Psoas muscle (tissue), 8 donors: ENCODE measurements around the gene TNFRSF19. TPM values are rescaled to one million over a fixed set of nuclear protein-coding genes. Genes with fewer than 3 reads are reported as not detected.

Experiments used
- ATAC-seq, 4 donors: fragments of 200-7000 bp; cut with Tn5 transposase; one replicate each; pipeline ENCODE4 v1.9.1; 2020; ENCODE audit warnings: moderate library complexity in 3 of 4, mild to moderate bottlenecking in 2 of 4
- DNase-seq, 2 donors: peaks; one replicate each; pipeline ENCODE4 v3.0.0-alpha.2; 2020
- H3K27ac ChIP-seq: fragments of 200-600 bp; one replicate; pipeline ENCODE4 v1.8.0; 2022
- H3K27me3 ChIP-seq, 3 donors: fragments of 200-600 bp in 1 of 3; one replicate each; pipeline versions ENCODE4 v1.6.1 to v1.8.0; 2013 to 2022; ENCODE audit warnings: low read length in 2 of 3, mild to moderate bottlenecking in 2 of 3, moderate library complexity in 1 of 3; ENCODE audit not compliant: insufficient read depth in 3 of 3
- H3K36me3 ChIP-seq, 2 donors: fragments of 200-600 bp in 1 of 2; one replicate each; pipeline versions ENCODE4 v1.6.1 to v1.8.0; 2013 to 2022; ENCODE audit warnings: low read depth in 1 of 2, mild to moderate bottlenecking in 1 of 2, moderate library complexity in 1 of 2; ENCODE audit not compliant: insufficient read depth in 1 of 2
- H3K4me1 ChIP-seq: fragments of 200-600 bp; one replicate; pipeline ENCODE4 v1.8.0; 2022
- H3K4me3 ChIP-seq: fragments of 200-600 bp; one replicate; pipeline ENCODE4 v1.8.0; 2022; ENCODE audit warnings: mild to moderate bottlenecking
- H3K9me3 ChIP-seq: fragments of 200-600 bp; one replicate; pipeline ENCODE4 v1.8.0; 2022
- CTCF ChIP-seq: fragments of 200-600 bp; IDR thresholded peaks from one replicate; pipeline ENCODE4 v1.8.0; 2022; ENCODE audit warnings: antibody characterized with exemption
- WGBS, 3 donors: extraction: QIAGEN DNeasy Blood & Tissue Kit; methylation state at CpG; one replicate each; pipeline versions ENCODE4 v1.1.6 to v1.1.7; 2013; 5-methylcytosine and 5-hydroxymethylcytosine counted together
- intact Hi-C, 2 donors: fragments of 100-400 bp; cut with DNase I; formaldehyde crosslinking; loops; one replicate each; pipeline versions ENCODE4 v1.11.0 to v1.14.2; 2022
- polyA plus RNA-seq, 3 donors: library from polyadenylated mRNA; stranded (reverse); fragments of 200-250 nt; gene quantifications; one replicate each; pipeline ENCODE4 v1.2.3, GENCODE V29; 2013
- total RNA-seq, 4 donors: library from RNA; stranded (reverse); fragmentation: NEBNext Ultra II Directional in 2 of 4; extraction: Animal tissue kit (Norgen Biotek cat#: 25700) in 2 of 4; gene quantifications; one replicate each; pipeline versions ENCODE4 v1.2.1 to v1.2.4, GENCODE V29; 2021 to 2023
- donor health status: healthy with polysubstance abuse.
- donor health status: DM: no; HTN: no; CAD: no; lungs with moderate emphysema.
- donor health status: Bipolar disorder and iron deficiency.
- donor health status: healthy.
- donor health status: DM: yes; HTN: yes; CAD: no.
- donor health status: DM: no; HTN: no; CAD: no.
- donor health status: DM: no; HTN: no; CAD: no.
- donor health status: DM: yes; HTN: yes; CAD: no.

Gene TNFRSF19
- total and polyA plus RNA-seq, 7 donors: 0.35 to 2.0 (median 0.55) TPM

- Histone ChIP-seq H3K27ac (no peak overlapping the region), H3K4me1 (peaks cover 8% of the 10 kb centered on the region), H3K36me3 (no peaks in the 10 kb centered on the region), H3K9me3 (no peaks in the 10 kb centered on the region), H3K27me3 (no peaks in the 10 kb centered on the region), H3K4me3 (no peak overlapping the region)
- DNase-seq (no peak), ATAC-seq (no peak)
- intact Hi-C loops: no loop called here
- no peak for TF ChIP-seq CTCF
- WGBS, 3 donors: 81 to 86% (median 82%) methylated on average over 7 of the region's 7 CpGs
Measured at GRCh38 chr13:23670793-23671192, 100.6 kb downstream of the TNFRSF19 start.

GRCh38 chr13:23671377-23671776, 101.2 kb downstream of the TNFRSF19 start:
- H3K4me1 ChIP-seq: peaks cover 8% of the 10 kb centered on the region
- H3K27ac ChIP-seq: no peak overlapping the region
- H3K4me3 ChIP-seq: no peak overlapping the region
- H3K9me3 ChIP-seq: no peaks in the 10 kb centered on the region
- DNase-seq: no peak
- H3K36me3 ChIP-seq: no peaks in the 10 kb centered on the region
- WGBS, 3 donors: 79 to 89% (median 87%) methylated on average over 2 of the region's 2 CpGs
- intact Hi-C loops: no loop called here
- no peak for ATAC-seq
- no peaks in the 10 kb centered on the region for H3K27me3 ChIP-seq
- TF ChIP-seq CTCF: no peak

GRCh38 chr13:23671897-23672296, 101.7 kb downstream of the TNFRSF19 start:
- Histone ChIP-seq H3K27ac (no peak overlapping the region), H3K4me3 (no peak overlapping the region), H3K27me3 (no peaks in the 10 kb centered on the region), H3K9me3 (no peaks in the 10 kb centered on the region), H3K4me1 (peaks cover 8% of the 10 kb centered on the region), H3K36me3 (no peaks in the 10 kb centered on the region)
- ATAC-seq (peak in 1 of 4 donors; percentile 29), DNase-seq (no peak)
- intact Hi-C loops: no loop called here
- no peak for TF ChIP-seq CTCF
- 67 to 81% (median 71%) methylated on average over 3 of the region's 3 CpGs for WGBS, 3 donors

- peaks cover 8% of the 10 kb centered on the region for H3K4me1 ChIP-seq
- H3K4me3 ChIP-seq: no peak overlapping the region
- no peaks in the 10 kb centered on the region for H3K36me3 ChIP-seq
- H3K27me3 ChIP-seq: no peaks in the 10 kb centered on the region
- no peak overlapping the region for H3K27ac ChIP-seq
- DNase-seq: no peak
- intact Hi-C loops: no loop called here
- peak; percentile 24 to 73 (median 60) for ATAC-seq
- 7 to 22% (median 13%) methylated on average over 4 of the region's 4 CpGs for WGBS, 3 donors
- no peaks in the 10 kb centered on the region for H3K9me3 ChIP-seq
- TF ChIP-seq CTCF: no peak
Measured at GRCh38 chr13:23672616-23673015, 102.4 kb downstream of the TNFRSF19 start.

GRCh38 chr13:23673354-23673753, 103.1 kb downstream of the TNFRSF19 start:
- Histone ChIP-seq H3K27me3 (no peaks in the 10 kb centered on the region), H3K4me1 (peaks cover 8% of the 10 kb centered on the region), H3K4me3 (no peak overlapping the region), H3K27ac (no peak overlapping the region), H3K9me3 (no peaks in the 10 kb centered on the region), H3K36me3 (no peaks in the 10 kb centered on the region)
- ATAC-seq: peak; percentile 74 to 86 (median 78)
- no peak for DNase-seq
- intact Hi-C loops: no loop called here
- WGBS, 3 donors: 15 to 42% (median 22%) methylated on average over 4 of the region's 4 CpGs
- TF ChIP-seq CTCF: no peak
